GM12878 (cell line): ENCODE results near the gene HOXB2. TPM values are rescaled to one million over a fixed set of nuclear protein-coding genes. Genes with fewer than 3 reads are reported as not detected.

Experiments used
- ATAC-seq: fragments of 200-7000 bp; cut with Tn5 transposase; 3 replicates; pipeline ENCODE4 v1.9.1; 2020; ENCODE audit warnings: mild to moderate bottlenecking, moderate library complexity
- BruUV-seq: library from RNA; stranded (reverse); fragments of 400-500 nt; replicated peaks from 2 replicates; lab custom pipeline; 2021; lab: Mats Ljungman, UMichigan
- CTCF ChIA-PET: fragments of 300-600 bp; sonication (Branson Sonifier 250); formaldehyde crosslinking; extraction: SDS; loops from one replicate; lab custom pipeline; 2021; ENCODE audit warnings: inconsistent platforms; lab: Yijun Ruan, JAX
- POLR2A ChIA-PET: fragments of 350-600 bp; formaldehyde crosslinking; extraction: SDS; loops from one replicate; lab custom pipeline; 2021; ENCODE audit warnings: inconsistent platforms; lab: Charles Lee
- RAD21 ChIA-PET: fragments of 300-600 bp; sonication (Branson Sonifier 250); formaldehyde crosslinking; loops from one replicate; lab custom pipeline; 2023; ENCODE audit warnings: antibody characterized with exemption; ENCODE audit not compliant: unreplicated experiment; lab: Charles Lee
- SMC1A ChIA-PET: fragments of 300-600 bp; sonication (Branson Sonifier 250); formaldehyde crosslinking; loops from one replicate; lab custom pipeline; 2023; ENCODE audit not compliant: unreplicated experiment, uncharacterized antibody; lab: Charles Lee
- DNase-seq: peaks from one replicate; pipeline ENCODE4 v3.0.0-alpha.2; 2011; ENCODE audit warnings: low read depth, low spot score
- FAIRE-seq: peaks from 3 replicates; lab custom pipeline; 2011; peaks lifted over from hg19 to GRCh38; lab: Jason Lieb, UNC
- H2AFZ ChIP-seq: 2 replicates; pipeline ENCODE4 v1.6.0; 2011; ENCODE audit warnings: low read depth, low read length, control low read depth; ENCODE audit not compliant: control insufficient read depth
- H3K27ac ChIP-seq: 2 replicates; pipeline ENCODE4 v1.5.1; 2011; ENCODE audit warnings: control low read depth; ENCODE audit not compliant: control insufficient read depth, insufficient read depth
- H3K27me3 ChIP-seq, 2 experiments: replicated peaks in 1 of 2; 2 replicates each; pipeline versions ENCODE4 v1.6.0 to v1.6.1; 2011; ENCODE audit warnings: low read length in 1 of 2; ENCODE audit not compliant: control insufficient read depth in 2 of 2, insufficient read depth in 2 of 2
- H3K36me3 ChIP-seq, 2 experiments: 2 replicates each; pipeline ENCODE4 v1.5.1; 2011; ENCODE audit warnings: low read length in 1 of 2; ENCODE audit not compliant: control insufficient read depth in 2 of 2, insufficient read depth in 2 of 2
- H3K4me1 ChIP-seq: 2 replicates; pipeline ENCODE4 v1.6.1; 2011; ENCODE audit warnings: mild to moderate bottlenecking, low read length, moderate library complexity, mixed read lengths; ENCODE audit not compliant: control insufficient read depth, insufficient read depth
- H3K4me2 ChIP-seq: 2 replicates; pipeline ENCODE4 v1.6.0; 2011; ENCODE audit warnings: control low read depth; ENCODE audit not compliant: control insufficient read depth, insufficient read depth
- H3K4me3 ChIP-seq: fragments of 200-600 bp; sonication (generic); 2 replicates; pipeline ENCODE4 v1.5.1; 2016
- H3K79me2 ChIP-seq: 2 replicates; pipeline ENCODE4 v1.6.0; 2011; ENCODE audit warnings: low read length; ENCODE audit not compliant: control insufficient read depth, insufficient read depth
- H3K9ac ChIP-seq: 2 replicates; pipeline ENCODE4 v1.8.0; 2011; ENCODE audit warnings: low read length, control low read depth, mixed read lengths; ENCODE audit not compliant: control insufficient read depth, insufficient read depth
- H3K9me3 ChIP-seq: replicated peaks from 3 replicates; pipeline ENCODE4 v1.5.1; 2011; ENCODE audit warnings: mild to moderate bottlenecking, low read length; ENCODE audit not compliant: control insufficient read depth, insufficient read depth
- H4K20me1 ChIP-seq: 2 replicates; pipeline ENCODE4 v1.6.0; 2011; ENCODE audit not compliant: control insufficient read depth, insufficient read depth
- ATF2 ChIP-seq: IDR thresholded peaks from 2 replicates; pipeline ENCODE4 v1.6.1; 2012; ENCODE audit warnings: low read length, inconsistent platforms
- ATF7 ChIP-seq: fragments of 450-650 bp; IDR thresholded peaks from 2 replicates; pipeline ENCODE4 v1.6.1; 2016; ENCODE audit warnings: low read depth, mild to moderate bottlenecking
- BMI1 ChIP-seq: fragments of 450-650 bp; IDR thresholded peaks from 2 replicates; pipeline ENCODE4 v1.6.1; 2016; ENCODE audit warnings: mild to moderate bottlenecking, moderate library complexity, borderline replicate concordance
- ESRRA ChIP-seq: IDR thresholded peaks from 2 replicates; pipeline ENCODE4 v1.6.1; 2012; ENCODE audit warnings: mild to moderate bottlenecking, low read length, improper control_type of control experiment
- HDAC6 ChIP-seq: fragments of 200-600 bp; sonication (generic); IDR thresholded peaks from one replicate; pipeline ENCODE4 v1.8.0; 2017; ENCODE audit warnings: antibody characterized with exemption; ENCODE audit not compliant: unreplicated experiment
- IKZF2 ChIP-seq, 2 experiments: fragments of 450-650 bp; IDR thresholded peaks; 2 replicates each; pipeline ENCODE4 v1.6.1; 2017; ENCODE audit warnings: mild to moderate bottlenecking in 2 of 2, moderate library complexity in 2 of 2
- JUND ChIP-seq: IDR thresholded peaks from 2 replicates; pipeline ENCODE4 v1.6.1; 2012; ENCODE audit warnings: low read depth, mild to moderate bottlenecking, low read length, improper control_type of control experiment, moderate library complexity
- NFIC ChIP-seq: IDR thresholded peaks from 2 replicates; pipeline ENCODE4 v1.6.1; 2012; ENCODE audit warnings: low read depth, mild to moderate bottlenecking, inconsistent platforms, low read length, moderate library complexity
- NFXL1 ChIP-seq: fragments of 450-650 bp; IDR thresholded peaks from 2 replicates; pipeline ENCODE4 v1.6.1; 2017; ENCODE audit warnings: antibody characterized with exemption, mild to moderate bottlenecking, borderline replicate concordance
- NFYB ChIP-seq: IDR thresholded peaks from 2 replicates; pipeline ENCODE4 v1.6.1; 2011; ENCODE audit warnings: low read depth, mild to moderate bottlenecking, low read length, improper control_type of control experiment, moderate library complexity; ENCODE audit not compliant: insufficient read depth
- POU2F2 ChIP-seq: IDR thresholded peaks from 3 replicates; pipeline ENCODE4 v1.6.1; 2011; ENCODE audit warnings: low read depth, mild to moderate bottlenecking, low read length, borderline replicate concordance
- RELB ChIP-seq: fragments of 450-650 bp; IDR thresholded peaks from 2 replicates; pipeline ENCODE4 v1.6.1; 2017; ENCODE audit warnings: low read depth, mild to moderate bottlenecking, moderate library complexity
- RUNX3 ChIP-seq: IDR thresholded peaks from 2 replicates; pipeline ENCODE4 v1.6.1; 2012; ENCODE audit warnings: low read length, inconsistent platforms
- SRF ChIP-seq, 2 experiments: IDR thresholded peaks; 2 replicates each; pipeline ENCODE4 v1.6.1; 2011; ENCODE audit warnings: low read depth in 2 of 2, low read length in 2 of 2, mild to moderate bottlenecking in 1 of 2, moderate library complexity in 1 of 2
- YY1 ChIP-seq: IDR thresholded peaks from 2 replicates; pipeline ENCODE4 v1.6.1; 2011; ENCODE audit warnings: low read depth, mild to moderate bottlenecking, low read length
- ZNF384 ChIP-seq: IDR thresholded peaks from 2 replicates; pipeline ENCODE4 v1.6.1; 2012; ENCODE audit warnings: low read depth, mild to moderate bottlenecking, low read length, improper control_type of control experiment, borderline replicate concordance
- ZNF687 ChIP-seq: fragments of 450-650 bp; IDR thresholded peaks from 2 replicates; pipeline ENCODE4 v1.6.1; 2017; ENCODE audit warnings: mild to moderate bottlenecking, moderate library complexity
- WGBS: methylation state at CpG from one replicate; pipeline ENCODE4 v1.1.6; 2016; ENCODE audit warnings: low lambda C conversion rate; ENCODE audit not compliant: insufficient replicate concordance, insufficient coverage; ENCODE audit errors: missing lambda C conversion rate; 5-methylcytosine and 5-hydroxymethylcytosine counted together
- in situ Hi-C: fragments of 300-500 bp; cut with MboI; formaldehyde crosslinking; loops from 9 replicates; pipeline ENCODE4 v1.14.3; 2018; ENCODE audit warnings: mixed read lengths
- intact Hi-C: fragments of 100-400 bp; cut with micrococcal nuclease; formaldehyde crosslinking; loops from one replicate; pipeline ENCODE4 v1.14.2; 2022; ENCODE audit not compliant: unreplicated experiment
- polyA plus RNA-seq, 11 experiments: library from polyadenylated mRNA; depleted of rRNA in 4 of 11; unstranded in 6 of 11; stranded (reverse) in 5 of 11; fragments of >200 nt; fragmentation: Nextera tagmentation in 4 of 11; fragmentation: Illumina TruSeq in 1 of 11; extraction: Ambion mirVana in 4 of 11; extraction: Trizol in 1 of 11; gene quantifications; 1 replicate in 1 of 11; 2 replicates in 10 of 11; pipeline versions ENCODE4 v1.2.1 to v1.2.3, GENCODE V29; 2011 to 2016; ENCODE audit warnings: inconsistent platforms in 2 of 11, missing spikeins in 2 of 11, low read depth in 1 of 11
- total RNA-seq, 4 experiments: library from RNA; depleted of rRNA in 3 of 4; stranded (reverse); fragments of >200 nt in 3 of 4; fragmentation: Illumina TruSeq in 1 of 4; extraction: Trizol in 1 of 4; gene quantifications; 2 replicates each; pipeline versions ENCODE4 v1.2.1 to v1.2.3, GENCODE V29; 2013 to 2021

Gene HOXB2
- total and polyA plus RNA-seq, 10 of the 15 experiments (the other 5 are each of a cell fraction or from before 2014, with no cell fraction given): 0.16 to 8.8 (median 2.3) TPM

- intact Hi-C loops (no loop called here), in situ Hi-C loops (no loop called here)
- DNase-seq: peak; percentile 77
- no peak overlapping the region; the same call in 1 of the 2 replicates for H2AFZ ChIP-seq
- H3K9ac ChIP-seq: no peak overlapping the region
- no peaks in the 10 kb centered on the region for H3K9me3 ChIP-seq
- POLR2A ChIA-PET: interaction anchor here (1.0 to 1.4 kb wide), 5 partner anchors 20 to 347 kb away, joined by 3 to 5 read pairs (median 3); no protein-coding TSS in a partner anchor
- H4K20me1 ChIP-seq: no peaks in the 10 kb centered on the region
- no peak overlapping the region for H3K27ac ChIP-seq
- H3K4me2 ChIP-seq: peak overlapping the region; percentile 28; the same call in 1 of the 2 replicates
- H3K4me1 ChIP-seq: peaks cover 24% of the 10 kb centered on the region
- no TSS peak for BruUV-seq
- no peaks in the 10 kb centered on the region for H3K36me3 ChIP-seq
- RAD21 ChIA-PET: interaction anchor here (0.6 to 3.7 kb wide), 7 partner anchors 14 to 154 kb away, joined by 3 to 18 read pairs (median 4); partner anchors contain the start of gene HOXB5
- no peak overlapping the region for H3K4me3 ChIP-seq
- no peaks in the 10 kb centered on the region for H3K79me2 ChIP-seq
- SMC1A ChIA-PET: interaction anchor here (0.6 to 4.6 kb wide), 12 partner anchors 9 to 169 kb away, joined by 3 to 31 read pairs (median 4); no protein-coding TSS in a partner anchor
- WGBS: 0% methylated on average over 1 of the region's 1 CpG
- ATAC-seq: peak; percentile 99
- CTCF ChIA-PET: interaction anchor here (0.6 to 5.7 kb wide), 11 partner anchors 9 to 198 kb away, joined by 3 to 36 read pairs (median 5); no protein-coding TSS in a partner anchor
- no peaks in the 10 kb centered on the region for H3K27me3 ChIP-seq
- peak; percentile 91 for FAIRE-seq
- TF ChIP-seq IKZF2 (IDR thresholded peaks at IDR 0.05) (peak; percentile 73 to 79), JUND (peak; percentile 63; the same call in 1 of the 2 replicates), ESRRA (peak; percentile 64; the same call in 1 of the 2 replicates), POU2F2 (0 out of 3 replicates have a peak, but pooled peaks have one; percentile 16), NFYB (0 out of 2 replicates have a peak, but pooled peaks have one; percentile 19), NFIC (peak; percentile 37; the same call in 1 of the 2 replicates), YY1 (no peak), BMI1 (peak; percentile 42; the same call in 1 of the 2 replicates), RUNX3 (peak; percentile 81), ZNF687 (peak; percentile 80), ATF2 (peak; percentile 50; the same call in 1 of the 2 replicates), NFXL1 (no peak), RELB (0 out of 2 replicates have a peak, but pooled peaks have one; percentile 27), ATF7 (peak; percentile 93), HDAC6 (no peak), SRF (IDR thresholded peaks at IDR 0.05; ENCODE audit: low read depth in 2 of 2, low read length in 2 of 2) (no peak), ZNF384 (peak; percentile 78)
Measured at GRCh38 chr17:48505788-48506187, 39.1 kb downstream of the HOXB2 start.
